Activated CD8-positive, alpha-beta T cell treated with anti-CD3 and anti-CD28 coated beads for 36 hours (primary cell): ENCODE results near the gene CARS2. TPM values are rescaled to one million over a fixed set of nuclear protein-coding genes. Genes with fewer than 3 reads are reported as not detected.
"Not testable (repeated sequence)": the region's sequence is repeated elsewhere in the genome, so short reads cannot be mapped to it uniquely, and the experiment has no call there.

Experiments
- ATAC-seq: fragments of 200-7000 bp; cut with Tn5 transposase; one replicate; pipeline ENCODE4 v1.10.0; 2021; ENCODE audit warnings: mild to moderate bottlenecking, moderate library complexity
- CTCF ChIA-PET: fragments of 350-600 bp; sonication (Branson Sonifier 250); formaldehyde crosslinking; loops from one replicate; lab custom pipeline; 2021; ENCODE audit warnings: antibody characterized with exemption; lab: Charles Lee
- POLR2A ChIA-PET: fragments of 350-600 bp; sonication (Branson Sonifier 250); formaldehyde crosslinking; loops from one replicate; lab custom pipeline; 2021; ENCODE audit warnings: antibody characterized with exemption; lab: Charles Lee
- DNase-seq: peaks from one replicate; pipeline ENCODE4 v3.0.0-alpha.2; 2020
- H3K27ac Mint-ChIP-seq: one replicate; pipeline ENCODE4 v1.8.0; 2021; ENCODE audit warnings: mild to moderate bottlenecking, mixed read lengths
- H3K27me3 Mint-ChIP-seq: one replicate; pipeline ENCODE4 v1.8.0; 2021; ENCODE audit warnings: mixed read lengths
- H3K36me3 Mint-ChIP-seq: one replicate; pipeline ENCODE4 v1.8.0; 2021; ENCODE audit warnings: low read depth, mixed read lengths
- H3K4me1 Mint-ChIP-seq: one replicate; pipeline ENCODE4 v1.8.0; 2021; ENCODE audit warnings: low read depth, mixed read lengths
- H3K4me3 Mint-ChIP-seq: one replicate; pipeline ENCODE4 v1.8.0; 2021; ENCODE audit warnings: mild to moderate bottlenecking, moderate library complexity, mixed read lengths
- H3K9me3 Mint-ChIP-seq: one replicate; pipeline ENCODE4 v1.8.0; 2021; ENCODE audit warnings: mixed read lengths
- intact Hi-C: fragments of 100-400 bp; cut with micrococcal nuclease; formaldehyde crosslinking; loops from one replicate; pipeline ENCODE4 v1.10.0; 2022
- total RNA-seq, 2 experiments: library from RNA; stranded (reverse); gene quantifications; one replicate each; pipeline ENCODE4 v1.2.3, GENCODE V29; 2021
- TF ChIP-seq, protein P1 (sequence below): fragments of 200-600 bp; IDR thresholded peaks from one replicate; pipeline ENCODE4 v1.8.0; 2022; ENCODE audit warnings: antibody characterized with exemption, mild to moderate bottlenecking

CARS2 gene
- total RNA-seq, 2 experiments from 2014 or later, result 60.7 to 63.0 TPM

GRCh38 chr13:110734561-110734960, 28.6 kb upstream of the CARS2 start:
- DNase-seq (no peak), ATAC-seq (no peak)
- peaks cover 6% of the 10 kb centered on the region for H3K36me3 Mint-ChIP-seq
- TF ChIP-seq, protein P1, sequence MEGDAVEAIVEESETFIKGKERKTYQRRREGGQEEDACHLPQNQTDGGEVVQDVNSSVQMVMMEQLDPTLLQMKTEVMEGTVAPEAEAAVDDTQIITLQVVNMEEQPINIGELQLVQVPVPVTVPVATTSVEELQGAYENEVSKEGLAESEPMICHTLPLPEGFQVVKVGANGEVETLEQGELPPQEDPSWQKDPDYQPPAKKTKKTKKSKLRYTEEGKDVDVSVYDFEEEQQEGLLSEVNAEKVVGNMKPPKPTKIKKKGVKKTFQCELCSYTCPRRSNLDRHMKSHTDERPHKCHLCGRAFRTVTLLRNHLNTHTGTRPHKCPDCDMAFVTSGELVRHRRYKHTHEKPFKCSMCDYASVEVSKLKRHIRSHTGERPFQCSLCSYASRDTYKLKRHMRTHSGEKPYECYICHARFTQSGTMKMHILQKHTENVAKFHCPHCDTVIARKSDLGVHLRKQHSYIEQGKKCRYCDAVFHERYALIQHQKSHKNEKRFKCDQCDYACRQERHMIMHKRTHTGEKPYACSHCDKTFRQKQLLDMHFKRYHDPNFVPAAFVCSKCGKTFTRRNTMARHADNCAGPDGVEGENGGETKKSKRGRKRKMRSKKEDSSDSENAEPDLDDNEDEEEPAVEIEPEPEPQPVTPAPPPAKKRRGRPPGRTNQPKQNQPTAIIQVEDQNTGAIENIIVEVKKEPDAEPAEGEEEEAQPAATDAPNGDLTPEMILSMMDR, result no peak
- H3K27me3 Mint-ChIP-seq, result no peaks in the 10 kb centered on the region
- peaks cover 6% of the 10 kb centered on the region for H3K4me1 Mint-ChIP-seq
- intact Hi-C loops, result no loop called here
- no peak overlapping the region for H3K27ac Mint-ChIP-seq
- H3K4me3 Mint-ChIP-seq, result no peak overlapping the region
- CTCF ChIA-PET, result no interaction called here
- POLR2A ChIA-PET, result no interaction called here
- peaks cover 2% of the 10 kb centered on the region for H3K9me3 Mint-ChIP-seq

DNA sequence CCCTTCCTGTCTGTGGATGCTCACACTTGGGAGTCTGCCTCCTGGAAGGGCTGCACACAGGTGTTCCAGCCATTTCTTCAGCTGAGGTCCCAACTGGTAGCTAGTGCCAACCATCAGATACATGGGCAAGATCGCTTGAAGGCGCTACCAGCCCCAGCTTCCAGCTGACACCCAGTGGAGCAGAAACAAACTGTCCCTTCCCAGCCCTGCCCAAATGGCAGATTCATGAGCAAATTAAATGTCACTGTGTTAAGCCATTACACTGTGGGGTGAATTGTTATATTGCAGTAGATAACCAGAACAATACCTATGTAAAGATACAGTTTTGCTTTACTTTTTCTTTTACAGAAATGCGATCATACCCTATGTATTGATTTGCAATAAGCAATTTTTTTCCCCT, 25.2 kb upstream of the CARS2 start:
- Mint-ChIP-seq H3K36me3 (peaks cover 4% of the 10 kb centered on the region), H3K4me3 (no peak overlapping the region), H3K27ac (no peak overlapping the region), H3K27me3 (no peaks in the 10 kb centered on the region), H3K4me1 (peaks cover 23% of the 10 kb centered on the region), H3K9me3 (peaks cover 2% of the 10 kb centered on the region)
- TF ChIP-seq, protein P1, result no peak
- no peak for DNase-seq
- ATAC-seq, result no peak
- intact Hi-C loops, result no loop called here
- ChIA-PET POLR2A (interaction anchor here (0.6 kb wide), 1 partner anchor 213 kb away, joined by 3 read pairs; no protein-coding TSS in a partner anchor), CTCF (no interaction called here)

DNA sequence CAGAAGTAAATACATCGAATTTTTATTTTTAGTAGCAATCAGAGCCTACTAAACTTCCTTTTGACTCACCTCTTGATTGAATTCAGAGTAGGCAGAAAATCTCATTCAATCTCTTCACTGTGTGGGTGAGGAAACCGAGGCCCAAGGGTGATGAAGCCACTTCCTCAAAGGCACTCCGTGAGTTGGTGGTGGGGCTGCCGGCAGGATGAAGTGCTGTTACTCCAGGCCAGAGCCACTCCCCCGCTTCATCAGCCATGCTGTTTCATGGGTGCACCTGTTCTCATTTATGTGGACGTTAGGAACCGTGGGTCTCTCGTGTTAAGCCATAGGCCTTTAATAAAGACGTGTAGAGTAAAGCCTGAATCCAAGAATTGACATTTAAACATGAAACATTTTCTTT, 20.8 kb upstream of the CARS2 start:
- Mint-ChIP-seq H3K27me3 (no peaks in the 10 kb centered on the region), H3K4me3 (peak overlapping the region; percentile 28), H3K9me3 (no peaks in the 10 kb centered on the region), H3K27ac (peak overlapping the region; percentile 82), H3K4me1 (peaks cover 22% of the 10 kb centered on the region), H3K36me3 (peaks cover 2% of the 10 kb centered on the region)
- peak; percentile 87 for DNase-seq
- intact Hi-C loops, result no loop called here
- ChIA-PET CTCF (no interaction called here), POLR2A (interaction anchor here (1.8 kb wide), 1 partner anchor 14 kb away, joined by 5 read pairs; no protein-coding TSS in a partner anchor)
- ATAC-seq, result peak; percentile 98
- TF ChIP-seq, protein P1, result no peak

GRCh38 chr13:110726153-110726552, 20.2 kb upstream of the CARS2 start:
- ATAC-seq, result peak; percentile 49
- Mint-ChIP-seq H3K4me1 (peaks cover 22% of the 10 kb centered on the region), H3K27ac (peak overlapping the region; percentile 82)
- H3K27me3 Mint-ChIP-seq, H3K4me3 Mint-ChIP-seq, H3K9me3 Mint-ChIP-seq, H3K36me3 Mint-ChIP-seq, CTCF ChIA-PET, intact Hi-C loops: not testable (repeated sequence)
- POLR2A ChIA-PET, result interaction anchor here (1.8 kb wide), 1 partner anchor 14 kb away, joined by 5 read pairs; no protein-coding TSS in a partner anchor
- DNase-seq, result peak; percentile 20

GRCh38 chr13:110723598-110723997, 17.7 kb upstream of the CARS2 start:
- Mint-ChIP-seq H3K4me3 (no peak overlapping the region), H3K9me3 (no peaks in the 10 kb centered on the region), H3K27me3 (no peaks in the 10 kb centered on the region), H3K4me1 (peaks cover 33% of the 10 kb centered on the region), H3K36me3 (peaks cover 23% of the 10 kb centered on the region), H3K27ac (peak overlapping the region; percentile 20)
- TF ChIP-seq, protein P1, result no peak
- ChIA-PET POLR2A (no interaction called here), CTCF (interaction anchor here (1.0 kb wide), 1 partner anchor 77 kb away, joined by 3 read pairs; no protein-coding TSS in a partner anchor)
- intact Hi-C loops, result no loop called here
- ATAC-seq, result no peak
- DNase-seq, result no peak
